CD14-positive monocyte (primary cell): ENCODE measurements around the gene MRPL9. TPM values are rescaled to one million over a fixed set of nuclear protein-coding genes. Genes with fewer than 3 reads are reported as not detected.
A peak's percentile ranks its signal among the peaks of the same experiment; 100 is the strongest.

Experiments used
- DNase-seq, 3 donors: peaks; one replicate each; pipeline ENCODE4 v3.0.0-alpha.2; 2011 to 2022
- H2AFZ ChIP-seq: 2 replicates; pipeline ENCODE4 v1.6.0; 2012; ENCODE audit warnings: mild to moderate bottlenecking, low read depth, low read length, inconsistent platforms; ENCODE audit not compliant: insufficient read depth, poor library complexity, severe bottlenecking
- H3K27ac ChIP-seq, 2 donors: 1 replicate in 1 of 2; 2 replicates in 1 of 2; pipeline ENCODE4 v1.5.1; 2012 to 2013; ENCODE audit warnings: low read length in 2 of 2, control low read depth in 1 of 2, inconsistent platforms in 1 of 2, low read depth in 1 of 2, mild to moderate bottlenecking in 1 of 2
- H3K27me3 ChIP-seq, 2 donors: one replicate each; pipeline versions ENCODE4 v1.6.0 to v1.6.1; 2011 to 2013; ENCODE audit warnings: low read length in 2 of 2; ENCODE audit not compliant: control insufficient read depth in 2 of 2, insufficient read depth in 2 of 2
- H3K36me3 ChIP-seq, 2 donors: replicated peaks in 1 of 2; 1 replicate in 1 of 2; 2 replicates in 1 of 2; pipeline versions ENCODE4 v1.5.1 to v1.6.1; 2012 to 2013; ENCODE audit warnings: low read length in 2 of 2, control low read depth in 1 of 2, inconsistent platforms in 1 of 2, mild to moderate bottlenecking in 1 of 2; ENCODE audit not compliant: insufficient read depth in 2 of 2, control insufficient read depth in 1 of 2
- H3K4me1 ChIP-seq, 2 donors: 1 replicate in 1 of 2; 2 replicates in 1 of 2; pipeline versions ENCODE4 v1.5.1 to v1.6.1; 2012 to 2013; ENCODE audit warnings: low read length in 2 of 2, control low read depth in 1 of 2, inconsistent platforms in 1 of 2, mild to moderate bottlenecking in 1 of 2, moderate library complexity in 1 of 2; ENCODE audit not compliant: insufficient read depth in 2 of 2, control insufficient read depth in 1 of 2
- H3K4me2 ChIP-seq: replicated peaks from 2 replicates; pipeline ENCODE3; 2012; ENCODE audit warnings: low read length, moderate library complexity, mild to moderate bottlenecking; ENCODE audit not compliant: poor library complexity, severe bottlenecking; ENCODE audit errors: extremely low read depth
- H3K4me3 ChIP-seq, 3 experiments: fragments of 200-600 bp in 1 of 3; sonication (generic) in 1 of 3; replicated peaks in 1 of 3; 1 replicate in 2 of 3; 2 replicates in 1 of 3; pipeline ENCODE4 v1.5.1; 2011 to 2013; ENCODE audit warnings: low read length in 3 of 3, mild to moderate bottlenecking in 3 of 3, control low read depth in 2 of 3, low read depth in 2 of 3, inconsistent platforms in 1 of 3, moderate library complexity in 1 of 3
- H3K79me2 ChIP-seq: 2 replicates; pipeline ENCODE4 v1.6.0; 2012; ENCODE audit warnings: mild to moderate bottlenecking, control low read depth, inconsistent platforms, low read length, moderate library complexity; ENCODE audit not compliant: insufficient read depth
- H3K9ac ChIP-seq: 2 replicates; pipeline ENCODE4 v1.6.0; 2017; ENCODE audit warnings: low read length, mild to moderate bottlenecking; ENCODE audit not compliant: insufficient read depth, poor library complexity, severe bottlenecking
- H3K9me3 ChIP-seq, 2 donors: replicated peaks in 1 of 2; 1 replicate in 1 of 2; 2 replicates in 1 of 2; pipeline versions ENCODE4 v1.5.1 to v1.6.1; 2012 to 2013; ENCODE audit warnings: low read length in 2 of 2, control low read depth in 1 of 2; ENCODE audit not compliant: control insufficient read depth in 1 of 2, insufficient read depth in 1 of 2
- H4K20me1 ChIP-seq: 2 replicates; pipeline ENCODE4 v1.6.0; 2012; ENCODE audit warnings: mild to moderate bottlenecking, low read length, control low read depth, moderate library complexity; ENCODE audit not compliant: insufficient read depth
- H3K27ac Mint-ChIP-seq, 7 donors: one replicate each; pipeline ENCODE4 v1.8.0; 2020; ENCODE audit warnings: mild to moderate bottlenecking in 7 of 7, mixed read lengths in 7 of 7, moderate library complexity in 6 of 7, inconsistent platforms in 2 of 7
- H3K27me3 Mint-ChIP-seq, 3 donors: one replicate each; pipeline ENCODE4 v1.8.0; 2021 to 2022; ENCODE audit warnings: low read depth in 3 of 3, mild to moderate bottlenecking in 3 of 3, mixed read lengths in 3 of 3, moderate library complexity in 3 of 3, inconsistent platforms in 1 of 3
- H3K36me3 Mint-ChIP-seq, 2 donors: one replicate each; pipeline ENCODE4 v1.8.0; 2020; ENCODE audit warnings: mixed read lengths in 2 of 2, inconsistent platforms in 1 of 2, mild to moderate bottlenecking in 1 of 2
- H3K4me1 Mint-ChIP-seq: one replicate; pipeline ENCODE4 v1.8.0; 2020; ENCODE audit warnings: mild to moderate bottlenecking, mixed read lengths
- H3K4me3 Mint-ChIP-seq, 2 donors: one replicate each; pipeline ENCODE4 v1.8.0; 2020; ENCODE audit warnings: mild to moderate bottlenecking in 2 of 2, mixed read lengths in 2 of 2, moderate library complexity in 1 of 2
- H3K9me3 Mint-ChIP-seq, 7 donors: one replicate each; pipeline ENCODE4 v1.8.0; 2020 to 2022; ENCODE audit warnings: mixed read lengths in 7 of 7, mild to moderate bottlenecking in 6 of 7, moderate library complexity in 6 of 7, inconsistent platforms in 2 of 7
- CTCF ChIP-seq: fragments of 200-600 bp; IDR thresholded peaks from one replicate; pipeline ENCODE4 v1.8.0; 2022; ENCODE audit warnings: antibody characterized with exemption, mild to moderate bottlenecking
- WGBS: methylation state at CpG from one replicate; pipeline ENCODE4 v1.1.5; 2013; ENCODE audit warnings: missing lambda C conversion rate; ENCODE audit not compliant: insufficient coverage; 5-methylcytosine and 5-hydroxymethylcytosine counted together
- intact Hi-C, 2 donors: fragments of 100-400 bp; cut with micrococcal nuclease; formaldehyde crosslinking; loops; one replicate each; pipeline versions ENCODE4 v1.15.0 to v1.15.1; 2023
- polyA plus RNA-seq, 3 donors: library from polyadenylated mRNA; depleted of rRNA in 1 of 3; unstranded in 2 of 3; stranded (reverse) in 1 of 3; fragments of 300-500 nt in 2 of 3; fragments of >200 nt in 1 of 3; fragmentation: Illumina TruSeq in 2 of 3; gene quantifications; 1 replicate in 2 of 3; 2 replicates in 1 of 3; pipeline ENCODE4 v1.2.3, GENCODE V29; 2012 to 2021

MRPL9 gene
- polyA plus RNA-seq, 3 donors, result 25.6 to 56.6 (median 56.4) TPM

- no peaks in the 10 kb centered on the region for H3K36me3 Mint-ChIP-seq
- peak within 1 kb of the TSS; percentile 98 to 99 for H3K4me3 Mint-ChIP-seq
- H3K9me3 Mint-ChIP-seq, result no peaks in the 10 kb centered on the region
- under 1% methylated on average over 57 of the region's 58 CpGs for WGBS
- peaks cover 23% of the 10 kb centered on the region for H3K4me1 Mint-ChIP-seq
- peaks cover 0 to 3% of the 10 kb centered on the region in 2 donors for H3K27me3 ChIP-seq
- H3K9ac ChIP-seq, result peak within 1 kb of the TSS; percentile 58
- intact Hi-C loops, result no loop called here
- peaks cover 4 to 9% (median 4%) of the 10 kb centered on the region in 3 donors for H3K27me3 Mint-ChIP-seq
- no peaks in the 10 kb centered on the region for H3K9me3 ChIP-seq
- no peaks in the 10 kb centered on the region for H3K36me3 ChIP-seq
- peaks cover 16 to 21% of the 10 kb centered on the region in 2 donors for H3K4me1 ChIP-seq
- H2AFZ ChIP-seq, result peak within 1 kb of the TSS; percentile 92
- peak within 1 kb of the TSS; percentile 87 for H3K4me2 ChIP-seq
- H3K4me3 ChIP-seq, result peak within 1 kb of the TSS; percentile 82 to 89 (median 87)
- DNase-seq, result peak; percentile 97 to 98 (median 97)
- TF ChIP-seq CTCF, result peak; percentile 6
- peak within 1 kb of the TSS; percentile 70 to 91 (median 77) for H3K27ac Mint-ChIP-seq
- H3K79me2 ChIP-seq, result no peaks in the 10 kb centered on the region
- no peaks in the 10 kb centered on the region for H4K20me1 ChIP-seq
- peak within 1 kb of the TSS; percentile 6 to 47 for H3K27ac ChIP-seq
These were observed 27.0 kb upstream of the MRPL9 start, which contains the start of gene TDRKH for GRCh38 chr1:151790071-151790939. Gene TDRKH (minus strand): TSS chr1:151790500. CDS start chr1:151783022, 7,478 bp downstream.

DNA sequence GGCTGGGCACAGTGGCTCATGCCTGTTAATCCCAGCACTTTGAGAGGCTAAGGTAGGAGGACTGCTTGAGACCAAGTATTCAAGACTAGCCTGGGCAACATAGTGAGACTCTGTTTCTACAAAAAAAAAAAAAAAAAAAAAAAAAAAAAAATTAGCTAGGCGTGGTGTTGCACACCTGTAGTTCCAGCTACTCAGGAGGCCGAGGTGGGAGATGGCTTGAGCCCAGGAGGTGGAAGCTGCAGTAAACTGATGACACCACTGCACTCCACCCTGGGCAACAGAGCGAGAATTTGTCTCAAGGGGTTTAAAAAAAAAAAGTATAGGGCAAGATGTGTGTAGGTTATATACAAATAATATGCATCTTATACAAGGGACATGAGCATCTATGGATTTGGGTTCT, 24.4 kb upstream of the MRPL9 start:
- no peak overlapping the region for H3K27ac Mint-ChIP-seq
- no peaks in the 10 kb centered on the region for H4K20me1 ChIP-seq
- DNase-seq, result no peak
- no peak overlapping the region for H3K27ac ChIP-seq
- no peaks in the 10 kb centered on the region for H3K9me3 ChIP-seq
- no peak overlapping the region for H3K4me3 ChIP-seq
- H2AFZ ChIP-seq, result no peak overlapping the region
- TF ChIP-seq CTCF, result no peak
- no peak overlapping the region for H3K4me3 Mint-ChIP-seq
- H3K36me3 Mint-ChIP-seq, result no peaks in the 10 kb centered on the region
- no peaks in the 10 kb centered on the region for H3K36me3 ChIP-seq
- H3K4me2 ChIP-seq, result no peak overlapping the region
- peaks cover 0 to 3% of the 10 kb centered on the region in 2 donors for H3K27me3 ChIP-seq
- WGBS, result 100% methylated on average over 1 of the region's 3 CpGs
- peaks cover 28 to 31% of the 10 kb centered on the region in 2 donors for H3K4me1 ChIP-seq
- peaks cover 23% of the 10 kb centered on the region for H3K4me1 Mint-ChIP-seq
- peaks cover 4 to 9% (median 4%) of the 10 kb centered on the region in 3 donors for H3K27me3 Mint-ChIP-seq
- peaks cover 0 to 1% (median 0%) of the 10 kb centered on the region in 7 donors for H3K9me3 Mint-ChIP-seq
- H3K9ac ChIP-seq, result no peak overlapping the region
- intact Hi-C loops, result no loop called here
- no peaks in the 10 kb centered on the region for H3K79me2 ChIP-seq
